NCI-H2029 (cell line): ENCODE measurements around the gene CNOT1.
"Not testable (repeated sequence)": the region's sequence is repeated elsewhere in the genome, so short reads cannot be mapped to it uniquely, and the experiment has no call there.

Experiments
- DNase-seq: peaks from one replicate; lab custom pipeline; 2025; lab: John Stamatoyannopoulos, UW

The CNOT1 gene

DNA sequence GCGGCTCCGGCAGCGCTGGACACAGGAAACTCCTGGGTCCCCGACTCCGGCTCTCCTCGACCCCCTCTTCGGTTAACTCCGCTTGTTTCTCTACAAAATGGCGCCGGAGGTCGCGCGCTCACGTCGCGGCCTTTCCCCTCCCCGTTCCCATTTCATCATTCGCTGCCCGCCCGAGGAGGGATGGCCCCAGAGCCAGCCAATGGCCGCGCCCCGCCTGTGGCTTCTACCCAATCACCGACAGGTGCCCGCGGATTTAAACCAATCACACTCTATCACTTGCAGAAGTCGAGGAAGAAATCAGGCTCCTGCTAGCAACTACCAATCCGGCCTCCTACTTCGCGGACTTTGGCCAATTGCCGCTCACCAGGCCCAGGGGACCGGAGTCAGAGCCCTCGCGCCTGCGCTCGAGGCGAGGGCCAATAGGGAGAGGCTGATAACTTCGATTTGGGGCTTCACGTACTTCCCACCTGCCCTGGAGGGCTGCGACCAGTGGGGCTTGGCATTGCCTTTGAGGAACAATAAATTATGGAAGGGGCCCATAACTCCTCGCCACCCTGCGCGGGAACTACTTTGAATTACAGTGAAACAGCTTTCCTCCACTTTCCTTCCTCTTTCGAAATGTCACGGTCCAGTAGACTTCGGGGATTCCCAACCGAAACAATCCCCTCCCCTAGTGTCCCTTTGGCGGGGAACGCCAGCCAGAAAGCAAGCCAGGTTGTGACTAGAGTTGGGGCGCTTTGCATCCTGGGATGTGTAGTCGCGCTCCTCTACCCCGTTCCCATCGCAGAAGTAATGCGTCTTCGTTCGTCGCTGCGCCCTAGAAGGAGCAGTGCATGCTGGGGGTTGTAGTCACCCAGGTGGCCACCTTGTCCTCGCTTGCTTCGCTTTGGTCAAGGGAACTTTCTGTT, at the start of gene CNOT1:
CNOT1 (minus strand) TSS at position 94 of the 908 bp plus-strand sequence. CDS start 30,489 bp downstream, outside the sequence.
- peak; percentile 91 for DNase-seq

GRCh38 chr16:58678716-58679115, 49.1 kb upstream of the CNOT1 start:
- DNase-seq, result no peak

DNA sequence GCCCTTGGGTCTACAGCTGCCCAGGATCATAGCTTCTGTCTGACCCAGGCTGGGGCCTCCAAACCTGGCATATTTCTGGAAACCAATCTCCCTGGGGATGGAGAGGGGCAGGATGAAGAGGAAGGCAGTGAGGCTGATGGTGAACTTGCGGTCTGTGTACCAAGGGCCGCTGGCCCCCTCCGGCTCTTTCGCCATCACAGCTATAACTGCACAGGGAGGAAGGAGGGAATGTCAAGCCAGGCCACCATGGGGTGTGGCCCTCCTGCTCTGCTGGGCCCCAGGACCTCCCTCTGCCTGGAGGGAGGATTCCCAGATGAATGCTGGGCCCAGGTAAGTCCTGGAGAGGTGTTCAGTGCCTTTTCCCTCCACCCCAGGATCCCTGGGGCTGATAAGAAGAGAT, 48.6 kb upstream of the CNOT1 start:
- DNase-seq, result no peak

- DNase-seq, result no peak
Measured at GRCh38 chr16:58670946-58671583, 41.4 kb upstream of the CNOT1 start.

GRCh38 chr16:58670177-58670576, 40.6 kb upstream of the CNOT1 start:
- DNase-seq, result no peak

GRCh38 chr16:58665200-58665599, 35.6 kb upstream of the CNOT1 start:
- DNase-seq, result no peak

DNA sequence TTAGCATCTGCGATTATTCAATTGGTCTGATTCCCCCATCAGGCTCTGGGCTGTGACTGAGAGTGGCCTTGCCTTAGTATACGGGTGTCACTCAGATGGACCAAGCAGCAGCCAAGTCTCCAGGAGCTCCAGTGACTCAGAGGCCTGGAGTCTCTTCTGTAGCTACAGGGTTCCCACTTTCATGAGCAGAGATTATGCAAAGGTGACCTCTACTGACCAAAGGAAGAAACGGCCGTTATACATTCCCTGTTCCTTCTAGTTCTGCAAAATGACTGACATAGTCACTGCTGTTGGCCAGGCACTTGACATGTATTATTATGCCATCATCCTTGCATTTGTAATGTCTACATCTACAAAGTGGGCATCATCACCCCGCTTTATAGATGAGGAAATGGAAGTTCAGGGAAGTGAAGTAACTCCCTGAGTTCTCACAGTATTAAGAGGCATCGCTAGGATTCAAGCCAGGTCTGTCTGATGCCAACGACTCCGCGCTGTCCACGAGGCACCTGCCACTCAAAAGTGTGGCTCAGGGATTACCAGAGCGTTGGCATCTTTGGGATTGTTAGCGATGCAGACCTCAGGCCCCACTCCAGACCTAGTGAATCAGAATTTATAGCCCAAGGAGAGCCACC, 31.7 kb upstream of the CNOT1 start:
- DNase-seq, result no peak

GRCh38 chr16:58659911-58660310, 30.3 kb upstream of the CNOT1 start:
- DNase-seq, result not testable (repeated sequence)

- DNase-seq, result no peak
Measured at GRCh38 chr16:58658796-58659211, 29.2 kb upstream of the CNOT1 start.

- no peak for DNase-seq
Measured at GRCh38 chr16:58656899-58657298, 27.3 kb upstream of the CNOT1 start.

GRCh38 chr16:58655215-58655596, 25.6 kb upstream of the CNOT1 start:
- DNase-seq, result no peak

- no peak for DNase-seq
Measured at GRCh38 chr16:58654560-58655214, 25.1 kb upstream of the CNOT1 start.

- no peak for DNase-seq
Measured at GRCh38 chr16:58652741-58653140, 23.1 kb upstream of the CNOT1 start.

DNA sequence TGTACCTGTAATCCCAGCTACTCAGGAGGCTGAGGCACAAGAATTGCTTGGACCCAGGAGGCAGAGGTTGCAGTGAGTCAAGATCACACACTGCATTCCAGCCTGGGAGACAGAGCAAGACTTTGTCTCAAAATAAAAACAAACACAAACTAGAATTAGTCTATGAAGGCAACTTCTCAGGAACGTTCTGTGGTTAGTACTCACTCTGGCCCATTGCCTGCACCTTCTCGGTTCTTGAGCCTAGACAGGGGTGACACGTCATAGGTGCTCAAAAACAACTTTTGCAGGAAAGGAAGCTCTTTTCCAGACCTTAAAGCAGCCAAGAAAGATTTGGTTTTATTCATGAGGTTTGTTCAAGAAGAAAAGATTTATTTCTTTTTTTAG, 22.3 kb upstream of the CNOT1 start:
- DNase-seq, result no peak

- no peak for DNase-seq
Measured at GRCh38 chr16:58649707-58650106, 20.1 kb upstream of the CNOT1 start.

DNA sequence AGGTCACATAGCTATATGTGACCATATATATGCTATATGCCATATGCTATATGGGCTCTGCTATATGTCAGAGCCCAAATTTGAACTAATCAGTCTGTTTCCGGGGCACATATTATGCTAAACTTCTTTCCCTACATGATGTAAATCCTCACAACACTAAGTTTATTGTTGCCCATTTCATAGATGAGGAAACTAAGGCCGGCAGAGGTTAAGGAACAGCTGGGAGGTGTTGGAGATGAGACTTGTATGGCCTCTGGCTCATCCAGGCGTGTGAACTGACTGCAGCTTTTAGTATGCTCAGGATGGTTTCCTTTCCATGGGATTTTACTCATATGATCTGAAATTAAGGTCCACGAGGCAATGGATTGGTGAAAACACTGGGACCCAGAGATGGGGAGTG, 17.5 kb upstream of the CNOT1 start:
- no peak for DNase-seq

DNA sequence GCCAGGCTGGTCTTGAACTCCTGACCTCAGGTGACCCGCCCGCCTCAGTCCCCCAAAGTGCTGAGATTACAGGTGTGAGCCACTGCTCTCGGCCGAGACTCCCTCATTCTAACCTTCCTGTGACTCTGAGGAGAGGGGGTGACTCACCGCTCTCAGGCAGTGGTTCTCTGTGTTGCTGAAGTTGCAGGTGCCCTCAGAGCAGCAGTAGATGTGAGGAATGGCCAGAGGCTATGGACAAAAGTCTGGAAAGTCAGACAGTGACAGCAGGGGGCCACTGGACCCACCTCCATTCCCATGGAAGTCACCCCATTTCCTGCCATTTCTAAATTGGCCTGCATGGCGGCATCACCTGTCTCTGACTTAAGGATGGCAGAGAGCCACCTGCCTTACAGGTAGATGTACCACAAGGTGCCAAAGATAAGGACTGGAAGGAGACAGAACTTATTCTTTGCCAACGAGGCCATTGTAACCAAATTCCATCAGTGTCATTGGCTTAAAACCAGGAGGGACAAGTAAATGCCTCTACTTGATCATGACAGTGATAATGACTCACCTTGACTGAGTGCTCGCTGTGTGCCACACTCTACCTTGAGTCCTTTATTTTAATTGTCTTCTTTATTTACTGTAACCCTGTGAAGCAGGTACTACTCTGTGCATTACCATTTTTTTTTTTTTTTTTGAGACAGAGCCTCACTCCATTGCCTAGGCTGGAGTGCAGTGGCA, 15.3 kb upstream of the CNOT1 start:
- DNase-seq, result no peak

- no peak for DNase-seq
Measured at GRCh38 chr16:58644108-58644507, 14.5 kb upstream of the CNOT1 start.

DNA sequence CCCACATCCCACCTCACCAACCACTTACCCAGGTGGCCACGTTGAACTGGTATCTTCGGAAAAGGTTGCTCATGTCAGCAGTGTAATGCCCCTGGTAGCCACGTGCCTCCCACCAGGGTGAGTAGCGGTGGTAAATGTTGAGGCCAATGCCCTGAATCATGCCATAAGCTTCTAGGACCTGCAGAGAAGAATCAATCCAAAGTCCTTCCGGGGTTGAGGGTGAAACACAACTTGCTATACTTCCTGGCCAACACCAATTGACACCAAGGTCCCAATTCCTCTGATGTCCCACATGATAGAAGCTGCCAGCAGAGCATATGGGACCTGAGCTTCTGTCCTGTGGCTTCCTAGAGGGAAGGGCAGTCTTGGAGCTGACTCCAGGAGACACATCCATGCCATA, 11.3 kb upstream of the CNOT1 start:
- DNase-seq, result no peak

GRCh38 chr16:58639836-58640235, 10.2 kb upstream of the CNOT1 start:
- DNase-seq, result no peak

DNA sequence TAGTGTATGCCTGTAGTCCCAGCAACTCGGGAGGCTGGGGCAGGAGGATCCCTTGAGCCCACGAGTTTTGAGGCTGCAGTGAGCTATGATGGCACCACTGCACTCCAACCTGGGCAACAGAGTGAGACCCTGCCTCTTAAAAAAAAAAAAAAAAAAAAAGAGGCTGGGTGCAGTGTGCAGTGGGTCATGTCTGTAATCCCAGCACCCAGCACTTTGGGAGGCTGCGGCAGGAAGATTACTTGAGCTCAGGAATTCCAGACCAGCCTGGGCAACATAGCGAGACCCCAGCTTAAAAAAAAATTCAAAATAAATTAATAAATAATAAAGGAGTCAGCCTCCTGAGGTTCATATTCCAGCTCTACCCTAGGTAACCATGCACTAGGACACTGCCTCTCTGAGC, 9.6 kb upstream of the CNOT1 start:
- DNase-seq, result no peak
